Fibroblast of upper back skin (primary cell): ENCODE results near the gene COL26A1.
"Not testable (repeated sequence)": the region's sequence is repeated elsewhere in the genome, so short reads cannot be mapped to it uniquely, and the experiment has no call there.

ENCODE experiments used
- DNase-seq: peaks from one replicate; pipeline ENCODE4 v3.0.0-alpha.2; 2013

The COL26A1 gene

DNA sequence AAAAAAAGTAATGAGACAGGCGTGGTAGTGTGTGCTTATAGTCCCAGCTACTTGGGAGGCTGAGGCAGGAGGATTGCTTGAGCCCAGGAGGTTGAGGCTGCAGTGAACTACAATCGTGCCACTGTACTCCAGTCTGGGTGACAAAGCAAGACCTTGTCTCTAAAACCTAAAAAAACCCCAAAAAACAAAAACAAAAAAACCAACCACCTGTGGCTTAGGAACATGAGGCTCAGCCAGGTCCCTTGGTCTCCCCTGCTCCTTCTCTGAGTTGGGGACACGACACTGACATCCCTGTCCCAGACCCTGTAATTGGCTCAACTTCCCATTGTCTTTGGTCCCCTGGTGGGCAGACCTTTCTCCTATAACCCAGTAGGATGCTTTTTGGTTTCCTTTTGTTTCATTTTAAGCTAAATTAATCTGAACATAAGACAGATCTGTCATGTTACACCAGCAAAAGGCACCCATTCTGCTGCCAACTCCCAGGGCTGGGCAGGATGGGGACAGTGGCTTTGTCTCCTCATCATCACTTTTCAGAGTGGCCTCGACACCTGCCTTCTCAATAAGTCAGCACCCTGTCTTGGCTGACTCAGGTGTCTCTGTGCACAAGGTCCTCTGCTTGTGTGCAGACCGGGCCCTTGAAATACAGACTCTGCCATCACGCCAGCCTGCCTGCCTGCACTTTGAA is 192.1 kb downstream of the COL26A1 start:
- DNase-seq = no peak

DNA sequence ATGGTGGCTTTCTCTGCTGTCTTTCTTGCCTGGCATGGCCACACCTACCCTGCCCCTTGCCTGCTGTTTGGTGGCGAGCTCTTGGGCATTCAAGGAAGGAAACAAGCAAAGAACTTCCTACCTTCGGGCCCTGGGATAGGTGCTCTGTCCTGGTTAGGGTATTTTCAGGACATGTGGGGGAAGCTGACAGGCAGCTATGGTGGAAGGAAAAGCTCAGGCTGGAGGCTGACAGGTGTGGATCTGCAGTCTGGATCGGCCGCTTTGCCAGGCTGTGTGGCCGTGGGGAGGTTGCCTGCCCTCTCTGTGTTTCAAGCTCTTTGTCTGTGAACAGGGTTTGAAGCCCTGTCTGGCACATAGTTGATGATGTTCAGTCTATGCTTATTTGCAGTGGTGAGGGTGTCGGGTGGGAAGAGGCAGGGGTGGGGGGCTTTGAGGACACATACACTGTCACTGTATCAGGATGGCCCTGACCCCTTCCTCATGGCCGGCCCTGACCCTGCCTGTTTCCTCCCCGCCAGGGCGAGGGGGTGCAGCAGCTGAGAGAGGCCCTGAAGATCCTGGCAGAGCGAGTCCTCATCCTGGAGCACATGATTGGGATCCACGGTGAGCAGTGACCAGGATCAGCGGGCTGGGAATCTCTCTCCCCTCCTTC is 192.7 kb downstream of the COL26A1 start:
- DNase-seq = no peak

DNA sequence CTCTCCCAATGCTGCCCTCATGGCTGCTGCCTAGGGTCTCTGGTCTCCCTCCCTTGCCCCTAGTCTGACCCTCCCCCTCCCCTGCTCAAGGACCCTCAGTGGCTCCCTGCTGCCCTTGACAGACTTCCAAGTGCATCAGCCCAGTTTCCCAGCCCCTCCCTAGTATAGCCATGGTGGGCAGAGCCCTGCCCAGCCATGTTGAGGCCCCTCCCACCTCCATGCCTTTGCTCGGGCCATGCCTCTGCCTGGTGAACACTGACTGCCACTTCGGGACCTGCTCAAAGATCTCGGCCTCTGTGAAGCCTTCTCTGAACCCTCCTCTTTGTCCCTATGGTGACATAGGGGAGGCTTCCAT is 193.2 kb downstream of the COL26A1 start:
- no peak for DNase-seq

DNA sequence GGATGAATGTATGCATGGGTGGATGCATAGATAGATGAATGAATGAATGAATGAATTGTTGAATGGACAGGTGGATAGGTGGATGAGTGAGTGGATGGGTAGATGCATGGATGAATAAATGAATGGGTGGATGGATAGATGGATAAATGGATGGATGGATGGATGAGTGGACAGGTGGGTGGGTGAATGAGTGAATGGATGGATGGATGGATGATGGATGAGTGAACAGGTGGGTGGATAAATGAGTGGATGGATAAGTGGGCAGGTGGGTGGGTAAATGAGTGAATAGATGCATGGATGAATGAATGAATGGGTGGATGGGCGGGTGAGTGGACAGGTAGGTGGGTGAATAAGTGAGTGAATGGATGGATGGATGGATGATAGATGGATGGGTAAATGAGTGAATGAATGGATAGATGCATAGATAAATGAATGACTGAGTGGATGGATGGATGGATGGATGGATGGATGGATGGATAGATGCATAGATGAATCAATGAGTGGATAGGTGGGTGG is 193.8 kb downstream of the COL26A1 start:
- no peak for DNase-seq

DNA sequence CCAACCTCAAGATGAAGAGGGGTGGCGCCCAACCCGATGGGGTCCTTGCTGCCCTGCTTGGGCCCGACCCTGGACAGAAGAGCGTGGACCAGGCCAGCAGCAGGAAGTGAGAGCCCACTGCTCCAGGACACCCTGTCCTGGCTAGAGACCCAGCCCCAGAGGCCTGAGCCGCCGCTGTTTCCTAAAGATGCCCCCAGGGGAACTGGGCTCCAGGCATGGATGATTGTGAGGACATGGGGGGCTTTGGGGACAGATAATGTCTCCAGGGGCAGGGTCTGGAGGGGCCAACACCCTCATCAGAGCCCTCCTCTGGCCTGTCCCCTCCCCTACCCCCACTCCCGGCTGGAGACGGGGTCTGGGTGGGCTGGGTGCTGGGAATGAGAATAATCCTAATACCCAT is 194.7 kb downstream of the COL26A1 start:
- no peak for DNase-seq

DNA sequence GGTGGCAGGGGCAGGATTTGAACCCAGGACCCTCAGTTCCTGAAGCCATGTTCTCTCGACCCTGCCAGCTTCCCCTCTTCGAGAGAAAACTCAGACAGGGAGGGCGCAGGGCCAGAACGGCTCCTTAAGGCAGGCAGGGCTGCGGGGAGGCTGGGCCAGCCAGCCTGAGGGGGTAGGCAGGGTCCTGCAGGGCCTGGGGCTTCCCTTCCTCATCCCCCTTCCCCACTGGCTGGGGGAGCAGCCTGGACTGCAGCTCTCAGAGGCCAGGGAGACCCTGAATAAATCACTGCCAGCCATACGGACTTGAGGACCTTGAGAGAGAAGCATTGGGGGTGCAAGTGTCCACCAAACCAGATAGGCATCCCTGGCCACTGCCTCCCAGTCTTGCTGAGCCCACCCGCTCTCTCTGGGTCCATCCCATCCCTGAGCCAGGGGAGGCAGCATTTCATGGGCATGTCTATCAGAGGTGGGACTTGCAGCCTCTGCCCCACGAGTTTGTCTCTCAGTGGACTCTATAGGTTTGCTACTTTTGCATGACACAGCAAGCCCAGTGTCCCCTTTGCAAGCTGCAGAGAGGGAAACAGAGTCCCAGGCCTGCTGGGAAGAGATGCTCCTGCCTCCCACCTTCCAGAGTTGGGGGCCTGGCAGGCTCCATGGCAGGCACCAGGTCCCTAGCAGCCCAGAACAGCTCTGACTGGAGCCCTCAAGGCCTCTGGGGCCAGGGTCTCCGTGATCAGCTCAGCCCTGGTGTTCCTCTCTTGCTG is 195.5 kb downstream of the COL26A1 start:
- no peak for DNase-seq

DNA sequence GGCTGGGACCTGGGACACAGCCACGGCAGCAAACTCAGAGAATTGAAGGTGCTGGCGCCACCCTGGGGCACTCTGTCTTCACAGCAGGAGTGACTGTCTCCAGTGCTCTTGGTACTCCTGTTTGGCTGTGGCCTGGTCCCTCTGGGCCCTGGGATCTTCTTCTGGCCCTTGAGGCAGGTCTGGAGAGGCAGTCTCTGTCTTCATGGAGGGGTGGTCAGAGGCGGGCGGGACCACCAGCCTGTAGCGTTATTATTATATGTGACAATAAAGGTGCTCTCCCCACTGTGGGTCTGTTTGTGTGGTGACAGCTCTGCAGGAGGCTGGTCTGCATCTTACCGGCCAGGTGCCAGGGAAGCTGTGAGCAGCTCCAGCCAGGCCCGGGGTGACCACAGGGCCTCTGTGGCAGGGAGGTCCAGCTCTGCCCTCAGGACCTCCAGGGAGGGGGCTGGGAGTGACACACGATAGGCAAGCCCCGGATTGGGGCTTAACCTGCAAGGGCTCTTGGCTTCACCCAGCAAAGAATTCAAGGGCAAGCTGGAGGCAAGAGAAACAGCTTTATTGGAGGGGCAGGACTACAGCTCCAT is 196.2 kb downstream of the COL26A1 start:
- no peak for DNase-seq

DNA sequence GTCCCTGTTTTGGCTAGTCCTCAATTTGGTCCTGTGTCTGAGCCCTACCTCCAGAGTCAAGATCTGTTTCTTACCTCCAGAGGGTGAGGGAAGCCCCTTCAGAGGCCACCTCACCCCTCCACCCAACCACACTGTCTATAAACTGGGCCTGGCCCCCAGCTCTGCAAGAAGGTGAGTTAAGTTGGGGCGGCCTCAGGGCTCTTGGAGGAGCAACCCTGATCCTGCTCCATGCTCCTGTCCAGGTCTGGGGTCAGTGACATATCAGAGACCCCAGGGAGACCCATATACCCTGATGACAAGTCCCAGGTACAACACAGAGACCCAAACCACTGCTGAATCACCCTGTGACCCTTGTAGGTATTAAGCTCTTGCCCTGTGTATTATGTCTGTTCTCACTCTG is 196.9 kb downstream of the COL26A1 start:
- DNase-seq = no peak

DNA sequence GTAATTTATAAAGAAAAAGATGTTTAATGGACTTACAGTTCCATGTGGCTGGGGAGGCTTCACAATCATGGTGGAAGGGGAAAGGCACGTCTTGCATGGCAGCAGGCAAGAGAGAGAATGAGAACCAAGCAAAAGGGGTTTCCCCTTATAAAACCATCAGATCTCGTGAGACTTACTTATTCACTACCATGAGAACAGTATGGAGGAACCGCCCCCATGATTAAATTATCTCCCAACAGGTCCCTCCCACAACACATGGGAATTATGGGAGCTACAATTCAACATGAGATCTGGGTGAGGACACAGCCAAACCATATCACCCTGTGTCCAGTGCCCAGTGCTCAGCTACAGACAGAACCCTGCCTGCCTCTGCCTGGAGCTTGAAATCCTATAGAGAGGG is 197.3 kb downstream of the COL26A1 start:
- DNase-seq = not testable (repeated sequence)

DNA sequence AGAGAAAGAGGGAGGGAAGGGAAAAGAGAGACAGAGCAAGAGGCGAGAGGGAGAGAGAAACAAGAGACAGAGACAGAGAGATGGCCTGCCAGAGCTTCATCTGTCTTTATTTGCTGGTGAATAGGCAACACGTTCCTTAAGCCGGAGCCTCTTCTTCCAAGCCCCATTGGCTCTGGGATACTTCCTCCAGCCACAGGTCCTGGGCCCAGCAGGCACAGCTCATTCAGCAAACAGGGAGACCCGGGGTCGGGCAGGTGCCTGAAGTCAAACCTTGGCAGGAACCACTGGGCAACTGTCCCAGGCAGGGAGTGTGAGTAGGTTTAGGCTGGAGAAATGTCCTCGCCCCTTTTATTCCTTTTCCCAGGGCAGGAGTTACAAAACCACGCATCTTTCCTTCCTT is 198.2 kb downstream of the COL26A1 start:
- no peak for DNase-seq

DNA sequence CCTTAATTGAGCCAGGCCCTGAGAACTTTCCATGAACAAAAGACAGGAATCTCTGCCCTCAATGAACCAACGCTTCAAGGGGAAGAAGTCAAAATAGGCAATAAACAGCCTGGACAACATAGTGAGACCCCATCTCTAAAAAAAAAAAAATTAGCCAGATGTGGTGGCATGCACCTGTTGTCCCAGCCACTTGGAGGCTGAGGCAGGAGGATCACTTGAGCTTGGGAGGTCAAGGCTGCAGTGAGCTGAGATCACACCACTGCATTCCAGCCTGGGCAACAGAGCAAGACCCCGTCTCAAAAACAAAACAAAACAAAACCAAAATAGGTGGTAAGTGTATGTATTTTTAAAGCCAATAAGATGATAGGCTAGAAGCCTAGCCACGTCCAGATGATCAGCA is 198.6 kb downstream of the COL26A1 start:
- not testable (repeated sequence) for DNase-seq

DNA sequence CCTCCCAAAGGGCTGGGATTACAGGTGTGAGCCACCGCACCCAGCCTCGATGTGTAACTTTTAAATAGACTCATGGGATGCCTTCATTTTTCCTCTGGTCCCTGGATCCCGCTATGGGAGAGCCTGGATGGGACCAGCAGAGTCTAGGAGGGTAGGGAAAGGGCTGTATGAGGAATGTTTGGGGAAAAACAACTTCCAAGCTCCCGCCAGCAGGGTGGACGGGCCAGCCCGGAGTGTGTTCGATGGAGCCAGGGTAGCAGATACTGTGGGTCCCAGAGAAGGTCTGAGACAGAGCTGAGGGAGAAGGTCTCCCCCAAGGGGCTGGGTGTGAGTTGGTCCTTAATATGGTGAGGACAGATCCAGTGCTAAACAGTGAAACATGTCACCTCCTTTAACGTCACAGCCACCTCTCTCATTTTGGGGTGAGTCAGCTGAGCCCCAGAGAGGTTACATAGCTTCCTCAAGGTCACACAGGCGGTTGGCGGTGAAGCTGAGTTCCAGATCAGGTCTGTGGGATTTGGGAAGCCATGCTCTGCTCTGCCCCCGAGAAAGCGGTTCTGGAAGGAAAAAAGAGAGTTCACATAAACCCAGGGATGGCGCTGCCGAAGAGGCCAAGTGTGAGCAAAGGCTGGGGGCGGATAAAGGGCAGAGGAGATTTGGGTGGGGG is 200.0 kb downstream of the COL26A1 start:
- no peak for DNase-seq

DNA sequence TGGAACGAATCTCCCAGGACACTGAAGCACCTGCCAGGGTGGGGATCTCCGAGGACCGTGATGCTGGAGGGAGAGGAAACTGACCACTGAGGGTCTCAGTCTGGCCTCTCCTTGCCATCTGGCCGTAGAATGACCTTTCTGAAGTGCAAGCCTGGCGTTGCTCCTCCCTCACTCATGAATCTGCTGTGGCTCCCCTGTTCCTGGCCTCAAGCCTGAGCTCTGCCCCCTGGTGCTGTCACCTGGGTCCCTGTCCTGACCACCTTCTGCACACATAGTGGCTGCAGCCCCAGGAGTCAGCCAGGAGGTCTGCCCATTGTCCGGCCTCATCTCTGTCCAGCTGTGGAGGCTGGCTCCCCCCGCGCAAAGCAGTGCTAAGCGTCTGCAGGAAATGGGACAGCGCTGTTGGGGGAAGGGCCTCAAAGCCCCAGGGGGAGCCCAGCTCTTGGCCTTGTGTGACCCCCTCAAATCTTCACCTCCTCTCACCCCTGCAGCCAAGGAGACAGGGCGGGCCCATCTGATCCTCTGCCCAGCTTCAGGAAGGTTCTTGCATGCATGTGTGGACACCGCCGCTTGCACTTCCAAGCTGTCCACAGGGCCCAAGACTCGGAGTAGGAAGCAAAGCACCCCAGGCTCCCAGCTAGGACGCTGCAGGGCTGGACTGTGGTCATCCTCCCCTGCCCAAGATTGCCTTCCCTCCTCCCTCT is 200.7 kb downstream of the COL26A1 start:
- no peak for DNase-seq

DNA sequence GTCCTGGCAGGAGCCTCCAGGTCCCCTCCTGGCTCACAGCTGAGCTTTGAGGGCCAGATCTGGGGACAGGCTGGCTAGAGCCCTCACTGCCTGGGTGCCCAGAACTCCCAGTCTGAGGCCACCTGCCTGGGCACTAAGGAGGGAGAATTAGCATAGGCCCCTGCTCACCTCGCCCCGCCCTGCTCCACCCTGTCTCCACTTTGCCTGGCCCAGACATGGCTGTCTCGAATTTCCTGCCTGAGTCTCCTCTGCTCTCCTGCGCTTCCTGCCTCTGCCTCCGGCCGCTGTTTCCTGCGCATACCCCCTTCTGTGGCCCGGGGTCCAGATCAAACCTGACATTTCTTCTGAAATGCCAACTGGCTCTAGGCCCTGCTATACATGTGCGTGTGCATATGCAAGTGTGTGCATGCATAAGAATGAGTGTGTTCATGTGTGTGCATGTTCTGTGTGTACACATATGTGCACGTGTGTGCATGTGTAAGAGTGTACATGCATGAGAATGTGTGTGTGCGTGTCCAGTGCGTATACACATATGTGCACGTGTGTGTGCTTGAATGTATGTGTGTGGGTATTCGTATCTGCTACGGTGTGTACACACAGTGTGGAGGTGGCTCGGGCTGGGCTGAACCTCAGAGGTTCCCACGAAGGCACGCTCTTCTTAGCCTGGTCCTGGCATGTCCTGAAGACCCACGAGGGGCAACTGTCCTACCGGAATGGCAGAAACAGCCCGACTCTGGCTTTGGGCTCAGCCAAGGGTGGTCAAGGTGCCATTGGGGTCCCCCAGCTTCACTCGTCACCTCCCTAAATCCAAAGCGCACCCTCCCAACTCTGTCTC is 201.5 kb downstream of the COL26A1 start:
- no peak for DNase-seq

DNA sequence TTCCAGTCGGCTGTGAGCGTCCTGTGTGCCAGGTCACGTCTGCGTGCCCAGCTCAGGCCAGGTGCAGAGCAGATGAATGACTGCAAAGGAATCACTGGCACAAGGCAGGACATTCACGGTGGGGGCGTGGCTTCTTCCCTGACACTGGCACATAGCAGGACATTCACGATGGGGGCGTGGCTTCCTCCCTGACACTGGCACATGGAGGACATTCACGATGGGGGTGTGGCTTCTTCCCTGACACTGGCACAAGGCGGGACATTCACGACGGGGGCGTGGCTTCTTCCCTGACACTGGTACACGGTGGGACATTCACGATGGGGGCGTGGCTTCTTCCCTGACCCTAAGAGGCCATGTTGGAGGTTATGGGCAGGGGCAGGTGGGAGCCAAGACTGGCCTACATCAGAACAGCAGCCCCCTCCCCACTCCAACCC is 202.1 kb downstream of the COL26A1 start:
- DNase-seq = no peak

DNA sequence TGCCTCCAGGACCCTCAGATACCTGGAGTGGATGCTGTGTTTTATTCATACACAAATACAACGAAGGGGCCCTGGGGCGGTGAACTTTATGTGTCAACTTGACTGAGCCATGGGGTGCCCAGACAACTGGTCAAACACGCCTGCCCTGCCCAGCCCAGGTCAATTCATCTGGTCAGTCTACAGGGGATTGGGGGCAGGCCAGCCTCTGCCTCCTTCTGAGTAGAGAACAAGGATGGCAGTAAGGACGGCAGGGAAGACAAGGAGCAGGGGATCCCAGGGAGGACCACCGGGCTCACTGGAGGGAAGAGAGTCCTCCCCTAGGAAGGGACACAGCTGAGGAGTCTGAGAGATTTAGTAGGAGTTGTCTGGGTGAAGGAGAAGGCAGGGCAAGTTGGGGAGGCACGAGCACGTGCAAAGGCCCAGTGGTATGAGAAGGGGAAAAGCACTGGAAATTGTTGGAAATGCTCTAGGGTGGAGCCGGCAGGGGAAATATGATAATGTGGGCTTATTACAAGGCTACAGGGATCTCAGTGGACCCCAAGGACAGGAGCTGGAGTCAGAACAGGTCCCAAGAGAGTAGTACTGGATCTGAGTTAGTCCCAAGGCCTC is 203.0 kb downstream of the COL26A1 start:
- DNase-seq = no peak

DNA sequence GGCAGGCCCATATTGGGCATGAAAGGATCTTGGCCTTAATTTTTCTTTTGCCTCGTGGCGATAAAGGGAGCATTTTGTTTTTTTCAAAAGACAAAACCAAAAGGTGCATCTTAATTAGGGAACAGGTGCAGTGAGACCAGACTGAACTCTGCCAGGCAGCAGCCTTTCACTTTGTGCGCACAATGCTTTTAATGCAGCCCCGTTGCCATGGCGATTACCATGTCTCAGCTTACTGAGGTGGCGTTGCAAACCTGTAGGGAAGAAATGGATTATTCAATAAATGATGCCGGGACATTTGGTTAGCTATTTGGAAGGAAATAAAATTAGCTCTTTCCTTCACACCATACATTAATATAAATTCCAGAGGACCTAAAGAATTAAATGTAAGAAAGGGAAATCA is 204.6 kb downstream of the COL26A1 start:
- DNase-seq = no peak

DNA sequence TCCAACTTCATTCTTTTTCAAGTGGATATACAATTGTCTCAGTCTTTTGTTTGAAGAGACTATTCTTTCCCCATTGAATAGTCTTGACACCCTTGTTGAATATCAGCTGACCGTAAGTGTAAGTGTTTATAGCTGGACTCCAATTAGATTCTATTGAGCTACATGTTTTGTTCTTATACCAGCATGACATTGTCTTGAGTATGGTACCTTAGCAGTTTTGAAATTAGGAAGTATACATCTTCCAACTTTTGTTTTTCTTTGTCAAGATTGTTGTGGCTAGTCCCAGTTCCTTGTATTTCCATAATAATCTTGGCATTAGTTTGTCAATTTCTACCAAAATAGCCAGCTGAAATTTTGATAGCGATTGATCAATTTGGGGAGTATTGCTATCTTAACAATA is 209.5 kb downstream of the COL26A1 start:
- no peak for DNase-seq

DNA sequence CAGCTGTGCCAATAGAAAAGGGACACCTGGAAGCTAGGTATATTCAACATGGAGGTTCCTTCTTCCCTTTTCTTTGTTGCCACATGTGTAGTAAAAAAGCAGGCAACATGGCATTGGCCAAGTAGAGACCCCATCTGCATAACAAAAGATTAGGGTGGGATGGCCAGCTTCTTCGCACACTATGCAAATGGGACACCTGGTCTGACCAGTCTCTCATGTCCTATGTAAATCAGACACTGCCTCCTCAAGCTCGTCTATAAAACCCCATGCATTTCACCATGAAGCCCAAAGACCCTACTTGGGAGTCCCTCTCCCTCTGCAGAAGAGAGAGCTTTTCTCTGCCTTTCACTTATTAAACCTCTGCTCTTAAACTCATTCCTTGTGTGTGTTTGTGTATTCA is 212.5 kb downstream of the COL26A1 start:
- DNase-seq = no peak

DNA sequence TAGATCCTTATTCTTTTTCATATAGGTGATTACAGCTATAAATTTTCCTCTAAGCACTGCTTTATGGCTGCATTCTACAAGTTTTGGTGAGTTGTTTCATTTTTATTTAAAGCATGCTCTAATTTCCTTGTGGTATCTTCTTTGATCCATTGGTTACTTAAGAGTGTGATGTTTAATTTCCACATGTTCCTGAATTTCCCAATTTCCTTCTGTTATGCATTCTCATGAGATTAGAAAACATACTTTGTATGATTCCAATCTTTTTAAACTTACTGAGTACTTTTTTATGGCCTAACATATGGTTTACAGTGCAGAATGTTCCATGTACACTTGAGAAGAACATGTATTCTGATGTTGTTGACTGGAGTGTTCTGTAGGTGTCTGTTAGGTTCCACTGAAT is 213.0 kb downstream of the COL26A1 start:
- DNase-seq = no peak

DNA sequence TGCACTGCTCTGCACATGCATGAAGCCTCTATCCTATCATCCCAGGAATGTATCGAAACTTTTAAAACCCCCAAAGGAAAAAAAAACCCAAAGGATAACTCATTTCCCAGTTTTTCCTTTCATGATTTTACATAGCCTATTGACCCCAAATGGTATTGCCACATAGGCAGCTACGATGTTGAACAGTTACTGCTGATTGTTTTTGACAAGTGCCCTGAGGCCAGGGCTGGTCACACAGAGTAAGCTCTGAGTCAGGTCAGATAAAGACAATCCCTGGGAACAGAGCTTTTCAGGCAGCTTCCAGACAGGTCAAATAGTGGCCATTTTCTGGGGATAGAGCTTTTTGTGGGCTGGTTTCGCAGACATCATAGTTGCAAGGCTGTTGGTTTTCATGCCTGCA is 214.3 kb downstream of the COL26A1 start:
- DNase-seq = no peak
